ENCODE data around the gene TBCCD1. TPM values are rescaled to one million over a fixed set of nuclear protein-coding genes. Genes with fewer than 3 reads are reported as not detected.

TBCCD1 gene
- total RNA-seq, 4 donors from 2014 or later = 13.8 to 30.5 (median 16.6) TPM

DNA sequence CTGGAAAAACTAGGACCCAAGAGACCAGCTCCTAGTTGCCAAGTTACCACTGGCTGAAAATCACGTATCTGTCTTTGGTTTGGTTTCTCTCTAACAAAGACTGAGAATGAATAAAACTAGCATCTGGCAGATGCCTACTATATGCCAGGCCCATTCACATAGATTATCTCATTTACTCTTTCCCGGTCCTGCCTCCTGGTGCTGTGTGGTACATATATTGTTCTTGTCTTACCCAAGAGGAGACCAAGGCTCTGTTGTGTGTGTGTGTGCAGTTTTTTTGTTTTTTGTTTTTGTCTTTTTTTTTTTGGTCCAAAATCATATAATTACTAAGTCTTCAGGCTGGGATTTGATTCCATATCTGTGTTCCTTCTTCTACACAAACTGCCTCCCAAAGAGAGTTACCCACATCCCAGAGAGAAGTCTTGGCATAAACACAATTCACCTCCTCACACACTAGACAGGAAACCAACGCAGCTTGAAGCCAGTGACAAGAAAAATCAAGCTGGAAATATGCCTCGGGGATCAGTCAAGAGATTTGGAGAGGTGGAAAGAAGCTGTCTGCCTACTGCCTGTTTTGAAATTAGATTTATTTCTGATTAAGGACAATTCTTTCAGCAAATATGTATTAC lies 46.6 kb upstream of the TBCCD1 start:
- Histone ChIP-seq H3K4me1 (no peaks in the 10 kb centered on the region), H3K9me3 (no peaks in the 10 kb centered on the region), H3K4me3 (peak overlapping the region in 1 of 4 donors; percentile 1), H3K36me3 (no peaks in the 10 kb centered on the region), H3K27me3 (no peaks in the 10 kb centered on the region), H3K27ac (no peak overlapping the region)
- no peak for DNase-seq
- TF ChIP-seq, protein P1, sequence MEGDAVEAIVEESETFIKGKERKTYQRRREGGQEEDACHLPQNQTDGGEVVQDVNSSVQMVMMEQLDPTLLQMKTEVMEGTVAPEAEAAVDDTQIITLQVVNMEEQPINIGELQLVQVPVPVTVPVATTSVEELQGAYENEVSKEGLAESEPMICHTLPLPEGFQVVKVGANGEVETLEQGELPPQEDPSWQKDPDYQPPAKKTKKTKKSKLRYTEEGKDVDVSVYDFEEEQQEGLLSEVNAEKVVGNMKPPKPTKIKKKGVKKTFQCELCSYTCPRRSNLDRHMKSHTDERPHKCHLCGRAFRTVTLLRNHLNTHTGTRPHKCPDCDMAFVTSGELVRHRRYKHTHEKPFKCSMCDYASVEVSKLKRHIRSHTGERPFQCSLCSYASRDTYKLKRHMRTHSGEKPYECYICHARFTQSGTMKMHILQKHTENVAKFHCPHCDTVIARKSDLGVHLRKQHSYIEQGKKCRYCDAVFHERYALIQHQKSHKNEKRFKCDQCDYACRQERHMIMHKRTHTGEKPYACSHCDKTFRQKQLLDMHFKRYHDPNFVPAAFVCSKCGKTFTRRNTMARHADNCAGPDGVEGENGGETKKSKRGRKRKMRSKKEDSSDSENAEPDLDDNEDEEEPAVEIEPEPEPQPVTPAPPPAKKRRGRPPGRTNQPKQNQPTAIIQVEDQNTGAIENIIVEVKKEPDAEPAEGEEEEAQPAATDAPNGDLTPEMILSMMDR (IDR thresholded peaks at IDR 0.05) = no peak
- no peak for TF ChIP-seq POLR2A (IDR thresholded peaks at IDR 0.05)

DNA sequence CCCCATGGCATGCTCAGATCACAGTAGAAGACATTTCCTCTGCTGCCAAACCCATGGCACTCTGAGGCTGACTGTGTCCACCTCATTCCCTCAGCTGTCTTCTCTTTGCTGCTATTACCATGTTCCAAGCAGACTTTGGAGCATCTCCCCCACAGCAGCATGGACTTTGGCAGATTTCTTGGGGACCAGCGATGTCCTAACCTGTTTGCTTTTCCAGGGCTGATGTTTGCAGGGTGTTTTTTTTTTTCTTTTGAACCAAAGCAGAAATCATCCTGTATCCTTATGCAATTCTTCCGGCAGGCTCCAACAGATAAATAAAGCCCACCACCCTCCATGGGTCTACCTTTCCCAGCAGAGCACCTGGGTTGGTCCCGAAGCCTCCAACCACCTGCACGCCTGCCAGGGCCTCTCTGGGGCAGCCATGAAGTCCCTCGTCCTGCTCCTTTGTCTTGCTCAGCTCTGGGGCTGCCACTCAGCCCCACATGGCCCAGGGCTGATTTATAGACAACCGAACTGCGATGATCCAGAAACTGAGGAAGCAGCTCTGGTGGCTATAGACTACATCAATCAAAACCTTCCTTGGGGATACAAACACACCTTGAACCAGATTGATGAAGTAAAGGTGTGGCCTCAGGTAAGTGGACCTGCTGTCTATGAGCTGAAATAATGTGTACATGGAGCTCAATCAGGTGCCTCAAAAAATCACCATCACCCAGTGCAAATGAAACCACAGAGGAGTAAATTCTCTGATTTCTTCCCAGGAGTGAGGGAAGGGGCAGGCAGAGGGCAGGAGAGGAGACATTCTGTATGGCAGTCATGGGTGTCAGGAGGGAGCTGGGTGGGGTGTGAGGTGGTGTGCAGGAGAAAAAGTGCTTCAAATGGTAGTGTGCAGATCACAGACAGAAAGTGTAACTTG lies 45.8 kb upstream of the TBCCD1 start, which contains the start of gene AHSG:
Gene AHSG, plus strand, starts transcription at position 340 of the 916 bp plus-strand sequence. Its CDS starts 82 bp downstream, at position 422.
- Histone ChIP-seq H3K27me3 (no peaks in the 10 kb centered on the region), H3K27ac (no peak within 1 kb of the TSS), H3K9me3 (no peaks in the 10 kb centered on the region), H3K4me3 (peak within 1 kb of the TSS in 1 of 4 donors; percentile 24), H3K36me3 (no peaks in the 10 kb centered on the region), H3K4me1 (no peaks in the 10 kb centered on the region)
- TF ChIP-seq, protein P1 (IDR thresholded peaks at IDR 0.05) = no peak
- TF ChIP-seq POLR2A (IDR thresholded peaks at IDR 0.05) = no peak
- DNase-seq = no peak

DNA sequence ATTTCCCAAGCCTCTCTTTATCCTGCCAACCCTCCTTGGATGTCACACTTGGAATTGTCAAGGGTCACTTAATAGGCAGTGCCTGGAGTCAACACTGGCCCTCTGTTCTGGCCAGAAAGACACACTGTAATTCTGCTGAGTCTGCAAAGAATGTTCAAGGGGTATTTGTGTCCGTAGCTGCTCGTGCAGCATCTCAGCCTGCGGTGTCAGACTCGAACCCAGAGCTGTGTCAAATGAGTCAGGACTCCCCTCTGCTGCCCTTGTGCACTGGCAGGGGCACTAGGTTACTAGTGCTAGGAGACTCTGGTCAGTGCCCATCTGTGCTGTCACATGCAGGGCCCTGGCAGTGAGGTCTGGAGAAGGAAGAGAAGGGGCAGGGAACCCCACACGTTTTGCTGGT lies 44.9 kb upstream of the TBCCD1 start:
- Histone ChIP-seq H3K36me3 (no peaks in the 10 kb centered on the region), H3K27me3 (no peaks in the 10 kb centered on the region), H3K9me3 (no peaks in the 10 kb centered on the region), H3K4me1 (no peaks in the 10 kb centered on the region), H3K27ac (no peak overlapping the region), H3K4me3 (no peak overlapping the region)
- TF ChIP-seq POLR2A (IDR thresholded peaks at IDR 0.05) = no peak
- TF ChIP-seq, protein P1 (IDR thresholded peaks at IDR 0.05) = no peak
- DNase-seq = no peak

DNA sequence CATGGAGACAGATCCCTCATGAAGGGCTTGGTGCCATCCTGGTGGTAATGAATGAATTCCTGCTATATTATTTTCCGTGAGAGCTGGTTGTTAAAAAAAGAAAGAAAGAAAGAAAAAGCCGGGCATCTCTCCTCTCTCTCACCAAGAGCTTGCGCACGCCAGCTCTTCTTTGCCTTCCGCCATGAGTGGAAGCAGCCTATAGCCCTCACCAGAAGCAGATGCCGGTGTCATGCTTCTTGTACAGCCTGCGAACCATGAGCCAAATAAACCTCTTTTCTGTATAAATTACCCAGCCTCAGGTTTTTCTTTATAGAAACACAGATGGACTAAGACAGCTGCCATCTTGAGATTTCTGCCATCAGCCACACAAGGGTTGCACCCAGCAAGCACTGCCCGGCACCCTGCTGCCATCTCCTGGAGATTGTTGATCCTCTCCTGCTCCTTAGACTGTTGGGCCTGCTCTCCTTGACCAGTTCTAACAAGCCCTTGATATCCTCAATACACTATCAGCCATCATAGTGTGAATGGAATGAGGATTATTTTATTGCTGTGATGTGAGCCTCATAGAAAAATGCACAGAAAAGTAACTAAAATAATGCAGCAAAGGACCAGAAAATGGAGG lies 42.2 kb upstream of the TBCCD1 start:
- Histone ChIP-seq H3K27me3 (no peaks in the 10 kb centered on the region), H3K36me3 (no peaks in the 10 kb centered on the region), H3K27ac (no peak overlapping the region), H3K4me1 (no peaks in the 10 kb centered on the region), H3K9me3 (no peaks in the 10 kb centered on the region), H3K4me3 (no peak overlapping the region)
- DNase-seq = peak in 1 of 3 donors; percentile 70
- TF ChIP-seq, protein P1 (IDR thresholded peaks at IDR 0.05) = peak in 3 of 6 experiments; percentile 54 to 63 (median 62)
- no peak for TF ChIP-seq POLR2A (IDR thresholded peaks at IDR 0.05)

DNA sequence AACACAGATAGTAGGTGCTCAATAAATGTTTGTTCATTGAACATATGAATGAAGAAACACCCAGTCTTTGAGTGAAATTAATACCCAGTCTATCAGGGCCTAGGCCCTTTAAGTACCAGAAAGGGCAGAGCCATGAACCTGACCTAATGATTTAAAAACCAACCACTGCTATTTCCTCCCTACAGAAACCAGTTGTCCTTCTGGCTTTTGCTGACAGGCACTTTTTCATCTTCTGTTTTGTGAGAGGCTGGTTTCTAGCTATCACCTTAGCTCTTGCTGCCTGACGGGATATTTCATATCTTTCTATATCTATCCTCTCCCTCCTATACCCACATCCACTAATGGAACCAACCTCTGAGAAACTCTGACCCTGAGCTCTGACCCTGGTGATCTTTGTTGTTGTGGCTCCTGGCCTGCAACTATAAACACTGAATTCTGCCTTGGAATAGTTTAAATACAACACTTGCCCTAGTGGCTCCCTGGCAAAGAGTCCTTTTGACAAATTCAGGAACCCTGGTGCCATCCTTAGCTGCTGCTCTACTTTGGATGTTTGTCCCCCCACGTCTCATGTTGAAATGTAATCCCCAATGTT lies 41.6 kb upstream of the TBCCD1 start:
- TF ChIP-seq, protein P1 (IDR thresholded peaks at IDR 0.05) = no peak
- no peak for TF ChIP-seq POLR2A (IDR thresholded peaks at IDR 0.05)
- H3K9me3 ChIP-seq = no peaks in the 10 kb centered on the region

More for the DNA sequence above, 41.6 kb upstream of the TBCCD1 start:
- Histone ChIP-seq H3K4me3 (no peak overlapping the region), H3K4me1 (no peaks in the 10 kb centered on the region), H3K27me3 (no peaks in the 10 kb centered on the region), H3K27ac (no peak overlapping the region), H3K36me3 (no peaks in the 10 kb centered on the region)
- no peak for DNase-seq
